Small intestine (tissue), 7 donors: ENCODE data around the gene C1orf50. TPM values are rescaled to one million over a fixed set of nuclear protein-coding genes. Genes with fewer than 3 reads are reported as not detected.

ENCODE experiments used
- DNase-seq, 2 donors: peaks; one replicate each; pipeline versions ENCODE4 v3.0.0 to v3.0.0-alpha.2; 2013
- FAIRE-seq: peaks from 2 replicates; lab custom pipeline; 2012; peaks lifted over from hg19 to GRCh38; lab: Jason Lieb, UNC
- H3K27ac ChIP-seq, 3 donors: one replicate each; pipeline ENCODE4 v1.5.1; 2013; ENCODE audit warnings: low read length in 2 of 3, mild to moderate bottlenecking in 2 of 3, control low read depth in 1 of 3, inconsistent platforms in 1 of 3, low read depth in 1 of 3, moderate library complexity in 1 of 3
- H3K27me3 ChIP-seq, 3 donors: one replicate each; pipeline ENCODE4 v1.6.1; 2013; ENCODE audit warnings: low read length in 3 of 3, inconsistent platforms in 1 of 3; ENCODE audit not compliant: control insufficient read depth in 3 of 3, insufficient read depth in 3 of 3
- H3K36me3 ChIP-seq, 3 donors: one replicate each; pipeline ENCODE4 v1.6.1; 2013; ENCODE audit warnings: low read length in 3 of 3, inconsistent platforms in 1 of 3, low read depth in 1 of 3, mild to moderate bottlenecking in 1 of 3, moderate library complexity in 1 of 3; ENCODE audit not compliant: control insufficient read depth in 3 of 3, insufficient read depth in 2 of 3
- H3K4me1 ChIP-seq, 3 donors: one replicate each; pipeline ENCODE4 v1.6.1; 2013; ENCODE audit warnings: low read length in 2 of 3, inconsistent platforms in 1 of 3, low read depth in 1 of 3, mild to moderate bottlenecking in 1 of 3, moderate library complexity in 1 of 3; ENCODE audit not compliant: control insufficient read depth in 3 of 3, insufficient read depth in 2 of 3
- H3K4me3 ChIP-seq, 3 donors: one replicate each; pipeline ENCODE4 v1.5.1; 2013; ENCODE audit warnings: low read length in 3 of 3, control low read depth in 1 of 3, inconsistent platforms in 1 of 3, low read depth in 1 of 3, mild to moderate bottlenecking in 1 of 3, moderate library complexity in 1 of 3
- H3K9me3 ChIP-seq, 2 donors: one replicate each; pipeline ENCODE4 v1.6.1; 2013; ENCODE audit warnings: low read depth in 1 of 2, low read length in 1 of 2; ENCODE audit not compliant: control insufficient read depth in 2 of 2, insufficient read depth in 1 of 2
- WGBS, 3 donors: extraction: QIAGEN DNeasy Blood & Tissue Kit; methylation state at CpG; one replicate each; pipeline ENCODE4 v1.1.7; 2013; 5-methylcytosine and 5-hydroxymethylcytosine counted together
- polyA plus RNA-seq, 4 donors: library from polyadenylated mRNA; stranded (reverse) in 3 of 4; unstranded in 1 of 4; fragments of 200-250 nt in 3 of 4; fragments of 120-200 nt in 1 of 4; gene quantifications; one replicate each; pipeline versions ENCODE4 v1.2.1 to v1.2.3, GENCODE V29; 2013
- donor health status: healthy with polysubstance abuse.
- donor health status: control.
- donor health status: control.
- donor health status: Bipolar disorder and iron deficiency.
- donor health status: healthy.

C1orf50 gene
- polyA plus RNA-seq, 4 donors, result 3.9 to 9.1 (median 5.0) TPM

DNA sequence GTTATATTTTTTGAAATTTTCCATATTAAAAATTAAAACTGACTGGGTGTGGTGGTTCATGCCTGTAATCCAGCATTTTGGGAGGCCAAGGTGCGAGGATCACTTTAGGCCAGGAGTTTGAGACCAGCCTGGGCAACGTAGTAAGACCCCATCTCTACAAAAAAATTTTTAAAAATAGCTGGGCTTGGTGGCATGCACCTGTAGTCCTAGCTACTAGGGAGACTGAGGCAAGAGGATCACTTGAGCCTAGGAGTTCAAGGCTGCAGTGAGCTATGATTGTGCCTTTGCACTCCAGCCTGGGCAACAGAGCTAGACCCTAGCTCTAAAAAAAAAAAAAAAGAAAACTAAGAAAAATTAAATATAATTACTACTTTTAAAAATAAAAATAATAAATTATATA lies 54.6 kb downstream of the C1orf50 start:
- Histone ChIP-seq H3K9me3 (no peaks in the 10 kb centered on the region), H3K4me3 (no peak overlapping the region), H3K4me1 (peaks cover 0 to 3% (median 0%) of the 10 kb centered on the region in 3 donors), H3K27ac (no peak overlapping the region), H3K36me3 (no peaks in the 10 kb centered on the region), H3K27me3 (no peaks in the 10 kb centered on the region)
- 91 to 94% (median 94%) methylated on average over 2 of the region's 2 CpGs for WGBS, 3 donors
- FAIRE-seq, result peak; percentile 88
- no peak for DNase-seq

DNA sequence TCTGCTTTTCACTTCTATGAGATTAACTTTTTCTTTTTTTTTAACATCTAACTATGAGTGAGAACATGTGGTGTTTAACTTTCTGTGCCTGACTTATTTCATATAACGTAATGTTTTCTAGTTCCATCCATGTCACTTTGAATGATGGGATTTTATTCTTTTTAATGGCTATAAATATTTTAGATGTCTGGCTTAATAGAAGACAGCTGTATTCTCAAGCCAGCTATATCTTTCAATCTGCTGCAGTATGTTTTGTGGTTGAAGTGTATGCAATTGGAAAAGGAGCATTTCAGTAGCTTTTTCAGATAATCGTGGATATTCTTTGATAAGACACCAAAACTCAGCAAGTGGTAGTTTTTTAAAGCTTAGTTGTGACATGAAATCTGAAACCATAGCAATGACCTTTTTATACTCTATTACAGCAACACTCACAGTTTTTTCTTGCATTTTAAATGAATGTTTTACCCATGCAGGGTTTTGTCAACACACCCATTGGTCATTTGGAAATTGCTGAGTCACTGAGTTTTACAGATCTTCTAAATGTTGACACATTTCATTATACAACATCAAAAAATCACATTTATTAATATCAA lies 55.8 kb downstream of the C1orf50 start:
- WGBS, 3 donors, result 63 to 79% (median 77%) methylated on average over 2 of the region's 2 CpGs
- FAIRE-seq (no peak), DNase-seq (no peak)
- H3K36me3 ChIP-seq, result no peaks in the 10 kb centered on the region
- H3K27me3 ChIP-seq, result no peaks in the 10 kb centered on the region
- peaks cover 0 to 3% (median 0%) of the 10 kb centered on the region in 3 donors for H3K4me1 ChIP-seq
- no peak overlapping the region for H3K4me3 ChIP-seq
- H3K9me3 ChIP-seq, result no peaks in the 10 kb centered on the region
- H3K27ac ChIP-seq, result no peak overlapping the region

DNA sequence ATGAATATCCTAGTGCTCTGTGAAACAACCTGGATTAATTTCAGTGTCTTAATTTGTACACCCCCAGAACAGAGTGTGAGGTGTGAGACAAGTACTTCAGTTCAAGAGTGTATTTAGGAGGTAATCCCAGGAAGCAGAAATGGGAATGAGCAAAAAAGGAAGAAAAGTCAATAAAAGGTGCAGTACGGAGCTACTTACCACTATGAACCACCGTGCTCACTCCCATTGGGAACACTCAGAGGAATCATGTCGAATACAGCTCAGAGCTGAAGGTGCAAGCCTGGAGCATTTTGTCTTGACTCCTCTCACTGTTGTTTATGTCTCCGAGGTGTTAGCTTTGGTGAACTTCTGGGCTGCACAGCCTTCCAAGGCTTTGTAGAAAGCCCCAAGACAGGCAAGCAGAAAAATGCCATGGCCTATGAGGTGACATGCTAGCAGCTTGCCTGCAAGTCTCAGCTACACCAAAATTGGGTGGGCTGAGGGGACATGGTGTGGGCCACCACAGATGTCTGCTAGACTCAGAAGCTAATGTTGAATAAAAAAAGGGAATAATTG lies 57.5 kb downstream of the C1orf50 start:
- Histone ChIP-seq H3K27ac (no peak overlapping the region), H3K27me3 (no peaks in the 10 kb centered on the region), H3K36me3 (peaks cover 0 to 6% (median 0%) of the 10 kb centered on the region in 3 donors), H3K4me1 (peaks cover 0 to 3% (median 0%) of the 10 kb centered on the region in 3 donors), H3K9me3 (no peaks in the 10 kb centered on the region), H3K4me3 (no peak overlapping the region)
- no peak for FAIRE-seq
- WGBS, 3 donors, result 93 to 96% (median 95%) methylated on average over 4 of the region's 4 CpGs
- no peak for DNase-seq

DNA sequence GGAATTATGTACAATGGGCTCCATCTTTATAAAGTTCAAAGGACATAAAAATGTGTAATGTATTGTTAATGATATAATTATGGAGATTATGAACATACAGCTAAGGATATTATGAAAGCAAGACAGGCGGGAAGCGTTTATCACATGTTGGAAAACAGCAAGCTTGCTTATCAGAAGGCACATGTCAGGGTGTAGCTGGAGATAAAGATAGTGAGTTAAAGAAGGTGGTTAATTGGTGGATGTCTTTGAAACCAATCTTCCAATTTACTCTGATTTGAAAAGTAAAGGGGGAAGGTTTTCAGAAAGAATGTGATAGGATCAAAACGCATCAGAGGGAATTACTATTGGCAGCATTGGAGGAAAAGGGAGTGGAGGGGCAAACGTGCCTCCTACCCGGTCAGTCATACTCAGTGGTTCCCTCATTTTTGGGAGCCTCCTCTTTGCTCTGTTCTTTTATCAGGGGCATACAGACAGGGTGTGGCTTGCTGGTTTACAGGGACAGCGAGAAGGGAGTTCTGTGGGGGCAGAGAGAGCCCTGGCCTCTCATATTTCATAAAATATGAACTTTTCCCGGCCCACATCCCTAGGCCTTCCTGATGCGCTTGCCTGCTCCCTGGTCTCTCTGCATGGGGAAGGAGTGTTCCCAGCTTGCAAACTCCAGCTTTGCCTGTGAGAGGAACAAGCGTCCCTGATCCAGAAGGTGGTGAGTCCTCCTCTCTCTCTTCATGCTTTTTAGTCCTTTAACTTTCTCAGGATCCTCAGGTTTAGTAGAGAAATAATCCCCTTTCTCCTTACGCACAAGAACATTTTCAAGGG lies 58.2 kb downstream of the C1orf50 start:
- Histone ChIP-seq H3K27me3 (no peaks in the 10 kb centered on the region), H3K36me3 (peaks cover 0 to 8% (median 0%) of the 10 kb centered on the region in 3 donors), H3K4me1 (peaks cover 0 to 3% (median 0%) of the 10 kb centered on the region in 3 donors), H3K9me3 (no peaks in the 10 kb centered on the region), H3K4me3 (no peak overlapping the region), H3K27ac (no peak overlapping the region)
- DNase-seq (peak; percentile 16 to 25), FAIRE-seq (no peak)
- 55 to 69% (median 69%) methylated on average over 10 of the region's 10 CpGs for WGBS, 3 donors

Other genes with a start within 250 kb of the C1orf50 start
- gene PPIH, start 108.8 kb upstream of the C1orf50 start, polyA plus RNA-seq, result 10 to 100 TPM; 24.9 to 79.1 (median 42.0) TPM
- gene YBX1, start 84.8 kb upstream of the C1orf50 start, polyA plus RNA-seq, result 100 to 1,000 TPM; 509 to 779 (median 590) TPM
- gene CLDN19, start 27.0 kb upstream of the C1orf50 start, polyA plus RNA-seq, result 1 to 10 TPM in 1 of 4 donors, under 1 TPM in 1, not detected in 2; 0.18 to 8.4 TPM
- 10 to 100 TPM in 2 of 4 donors, 1 to 10 TPM in 2; 4.3 to 18.2 (median 11.4) TPM for gene P3H1, start 221 bp upstream of the C1orf50 start, polyA plus RNA-seq
- gene TMEM269, start 17.7 kb downstream of the C1orf50 start, polyA plus RNA-seq, result under 1 TPM in 2 of 4 donors, not detected in 2; 0.03 to 0.06 TPM
- 10 to 100 TPM in 1 of 4 donors, 1 to 10 TPM in 3; 3.8 to 24.7 (median 6.8) TPM for gene ERMAP, start 49.9 kb downstream of the C1orf50 start, polyA plus RNA-seq
- 10 to 100 TPM; 17.7 to 36.0 (median 27.0) TPM for gene SVBP, start 50.1 kb downstream of the C1orf50 start, polyA plus RNA-seq
- gene ZNF691, start 79.4 kb downstream of the C1orf50 start, polyA plus RNA-seq, result 10 to 100 TPM in 1 of 4 donors, 1 to 10 TPM in 3; 5.4 to 10.6 (median 6.3) TPM
- 10 to 100 TPM in 2 of 4 donors, 1 to 10 TPM in 2; 1.1 to 61.3 (median 8.4) TPM for gene SLC2A1, start 191.6 kb downstream of the C1orf50 start, polyA plus RNA-seq